Brain microvascular endothelial cell (primary cell): ENCODE data around the gene UNC5C.
A peak's percentile ranks its signal among the peaks of the same experiment; 100 is the strongest.
"Not testable (repeated sequence)": the region's sequence is repeated elsewhere in the genome, so short reads cannot be mapped to it uniquely, and the experiment has no call there.

Experiments used
- DNase-seq: peaks from one replicate; pipeline ENCODE4 v3.0.0-alpha.2; 2020
- H3K27ac ChIP-seq: fragments of 250-450 bp; sonication (Bioruptor Pico); 2 replicates; pipeline ENCODE4 v1.5.1; 2020; ENCODE audit warnings: mild to moderate bottlenecking, moderate library complexity
- H3K27me3 ChIP-seq: fragments of 250-450 bp; sonication (Bioruptor Pico); replicated peaks from 2 replicates; pipeline ENCODE4 v1.5.1; 2020; ENCODE audit warnings: mild to moderate bottlenecking
- H3K36me3 ChIP-seq: fragments of 250-450 bp; sonication (Bioruptor Pico); replicated peaks from 2 replicates; pipeline ENCODE4 v1.5.1; 2020; ENCODE audit warnings: mild to moderate bottlenecking
- H3K4me3 ChIP-seq: 2 replicates; pipeline ENCODE4 v1.5.1; 2011; ENCODE audit warnings: low read depth, mild to moderate bottlenecking, control low read depth, low read length, moderate library complexity
- CTCF ChIP-seq: IDR thresholded peaks from 2 replicates; pipeline ENCODE4 v1.5.1; 2011; ENCODE audit warnings: low read depth, mild to moderate bottlenecking, moderate library complexity, low read length, control low read depth, inconsistent platforms; ENCODE audit errors: missing control alignments
- in situ Hi-C: cut with HindIII; loops from 2 replicates; pipeline ENCODE4 v1.10.0; 2017; ENCODE audit warnings: low sequenced_read_pairs, low pct_ligation_motif_present

The UNC5C gene

GRCh38 chr4:95153182-95153581, 395.6 kb downstream of the UNC5C start:
- no peak for DNase-seq
- in situ Hi-C loops, result no loop called here
- Histone ChIP-seq H3K27me3 (no peaks in the 10 kb centered on the region), H3K4me3 (no peak overlapping the region), H3K27ac (no peak overlapping the region), H3K36me3 (no peaks in the 10 kb centered on the region)
- TF ChIP-seq CTCF, result no peak

- no peak overlapping the region for H3K27ac ChIP-seq
- H3K4me3 ChIP-seq, result no peak overlapping the region
- H3K27me3 ChIP-seq, result no peaks in the 10 kb centered on the region
- H3K36me3 ChIP-seq, result no peaks in the 10 kb centered on the region
- TF ChIP-seq CTCF, result no peak
- in situ Hi-C loops, result no loop called here
- DNase-seq, result no peak
Observed at GRCh38 chr4:95151255-95151654, 397.5 kb downstream of the UNC5C start.

GRCh38 chr4:95142932-95143331, 405.8 kb downstream of the UNC5C start:
- no peak for TF ChIP-seq CTCF
- in situ Hi-C loops, result no loop called here

GRCh38 chr4:95141361-95141760, 407.4 kb downstream of the UNC5C start:
- in situ Hi-C loops, result no loop called here
- DNase-seq, result no peak

More at GRCh38 chr4:95142932-95143331, 405.8 kb downstream of the UNC5C start:
- no peak overlapping the region for H3K4me3 ChIP-seq
- no peaks in the 10 kb centered on the region for H3K36me3 ChIP-seq
- H3K27ac ChIP-seq, result no peak overlapping the region
- no peak for DNase-seq
- H3K27me3 ChIP-seq, result no peaks in the 10 kb centered on the region

GRCh38 chr4:95139424-95139823, 409.3 kb downstream of the UNC5C start:
- DNase-seq, H3K27me3 ChIP-seq, H3K36me3 ChIP-seq, in situ Hi-C loops, H3K4me3 ChIP-seq, H3K27ac ChIP-seq: not testable (repeated sequence)

More at GRCh38 chr4:95141361-95141760, 407.4 kb downstream of the UNC5C start:
- H3K27me3 ChIP-seq, result no peaks in the 10 kb centered on the region
- H3K27ac ChIP-seq, result no peak overlapping the region
- no peaks in the 10 kb centered on the region for H3K36me3 ChIP-seq
- H3K4me3 ChIP-seq, result no peak overlapping the region
- TF ChIP-seq CTCF, result no peak

- H3K27ac ChIP-seq, H3K4me3 ChIP-seq, H3K36me3 ChIP-seq, H3K27me3 ChIP-seq, DNase-seq, in situ Hi-C loops: not testable (repeated sequence)
Observed at GRCh38 chr4:95134016-95134415, 414.8 kb downstream of the UNC5C start.

GRCh38 chr4:95129821-95130311, 418.9 kb downstream of the UNC5C start:
- DNase-seq, result peak; percentile 99
- H3K4me3 ChIP-seq, result peak overlapping the region; percentile 20
- no peaks in the 10 kb centered on the region for H3K27me3 ChIP-seq
- TF ChIP-seq CTCF, result no peak
- no peaks in the 10 kb centered on the region for H3K36me3 ChIP-seq
- H3K27ac ChIP-seq, result peak overlapping the region; percentile 89
- in situ Hi-C loops, result no loop called here
